K562 (cell line): ENCODE results near the gene SEC22C. TPM values are rescaled to one million over a fixed set of nuclear protein-coding genes. Genes with fewer than 3 reads are reported as not detected.

Experiments
- CC2D1A ChIP-seq: fragments of 450-650 bp; IDR thresholded peaks from 2 replicates; pipeline ENCODE4 v1.6.1; 2017; ENCODE audit warnings: mild to moderate bottlenecking
- FOS ChIP-seq: IDR thresholded peaks from 3 replicates; pipeline ENCODE4 v1.6.1; 2011; ENCODE audit not compliant: insufficient read length; ENCODE audit errors: extremely low read depth
- HMG20A ChIP-seq: fragments of 450-650 bp; formaldehyde crosslinking; conservative IDR thresholded peaks from 2 replicates; pipeline ENCODE4 v1.4.0; 2020; ENCODE audit warnings: mild to moderate bottlenecking, mixed read lengths
- JUN ChIP-seq, 2 experiments: sonication (generic) in 1 of 2; formaldehyde crosslinking in 1 of 2; IDR thresholded peaks; 2 replicates each; pipeline versions ENCODE4 v1.6.1 to v1.8.0; 2012 to 2022; ENCODE audit warnings: borderline replicate concordance in 2 of 2, mild to moderate bottlenecking in 2 of 2, improper control_type of control experiment in 1 of 2, low read depth in 1 of 2, low read length in 1 of 2, missing genetic modification reagents in 1 of 2
- MAFF ChIP-seq: IDR thresholded peaks from 2 replicates; pipeline ENCODE4 v1.6.1; 2012; ENCODE audit warnings: low read length, improper control_type of control experiment
- MBD2 ChIP-seq: sonication (generic); IDR thresholded peaks from 2 replicates; pipeline ENCODE4 v1.6.1; 2016; ENCODE audit warnings: low read depth, borderline replicate concordance
- NFE2 ChIP-seq: IDR thresholded peaks from 2 replicates; pipeline ENCODE4 v1.6.1; 2014; ENCODE audit warnings: antibody characterized with exemption, low read depth
- RUNX1 ChIP-seq: sonication (generic); IDR thresholded peaks from 2 replicates; pipeline ENCODE4 v1.6.1; 2016; ENCODE audit warnings: antibody characterized with exemption, low read depth
- TFAM ChIP-seq: fragments of 250-450 bp; sonication (Bioruptor Pico); conservative IDR thresholded peaks from 2 replicates; pipeline ENCODE4 v1.5.0; 2021; ENCODE audit warnings: mild to moderate bottlenecking, moderate library complexity
- ZNF239 ChIP-seq: fragments of 250-450 bp; sonication (Bioruptor Pico); IDR thresholded peaks from 2 replicates; pipeline ENCODE4 v1.4.0; 2020; ENCODE audit warnings: mild to moderate bottlenecking
- polyA plus RNA-seq, 8 experiments: library from polyadenylated mRNA; depleted of rRNA in 4 of 8; stranded (reverse) in 5 of 8; unstranded in 3 of 8; fragments of >200 nt; fragmentation: Nextera tagmentation in 2 of 8; fragmentation: Illumina TruSeq in 1 of 8; extraction: Ambion mirVana in 2 of 8; extraction: Trizol in 1 of 8; gene quantifications; 2 replicates each; pipeline versions ENCODE4 v1.2.1 to v1.2.3, GENCODE V29; 2011 to 2014; ENCODE audit warnings: inconsistent platforms in 1 of 8, missing spikeins in 1 of 8
- total RNA-seq, 7 experiments: library from RNA; depleted of rRNA in 6 of 7; stranded (reverse); fragments of >200 nt in 6 of 7; fragmentation: Illumina TruSeq in 2 of 7; extraction: Trizol in 2 of 7; gene quantifications; 2 replicates each; pipeline versions ENCODE4 v1.2.1 to v1.2.3, GENCODE V29; 2011 to 2021; ENCODE audit warnings: low replicate concordance in 1 of 7
- TF ChIP-seq, protein P1 (sequence below): fragments of 250-450 bp; sonication (Bioruptor Pico); IDR thresholded peaks from 2 replicates; pipeline ENCODE4 v1.5.0; 2022; ENCODE audit warnings: mild to moderate bottlenecking

SEC22C gene
- total and polyA plus RNA-seq, 9 of the 15 experiments (the other 6 are each of a cell fraction or from before 2014, with no cell fraction given): 35.6 to 68.4 (median 50.7) TPM

DNA sequence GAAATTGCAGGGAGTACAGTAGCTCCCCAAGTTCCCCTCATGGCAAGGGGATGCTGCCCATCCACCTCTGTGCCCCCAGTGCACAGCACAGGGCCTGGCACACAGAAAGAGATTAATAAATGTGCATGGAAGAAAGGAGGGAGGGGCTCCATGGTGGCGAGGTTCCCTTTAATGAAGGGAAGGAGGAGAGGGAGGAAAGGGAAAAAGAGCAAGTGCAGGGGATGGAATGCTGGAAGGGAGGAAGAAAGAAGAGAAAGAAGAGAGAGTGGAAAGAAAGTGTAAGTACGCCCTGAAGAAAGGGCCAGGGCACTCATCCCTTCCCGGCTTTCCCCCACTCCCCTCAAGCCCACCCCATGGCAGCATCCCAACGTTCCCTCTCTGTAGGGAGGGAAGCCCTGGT, 80.9 kb downstream of the SEC22C start (continued):
- TF ChIP-seq JUN (IDR thresholded peaks at IDR 0.05; ENCODE audit: borderline replicate concordance, low read depth, low read length) (no peak), JUN (CRISPR knock-in tag; IDR thresholded peaks at IDR 0.05; ENCODE audit: borderline replicate concordance) (no peak), ZNF239 (CRISPR knock-in tag) (no peak), MBD2 (no peak), NFE2 (no peak), TFAM (CRISPR knock-in tag) (no peak), FOS (no peak), RUNX1 (no peak), CC2D1A (no peak), HMG20A (no peak), MAFF (no peak)
- TF ChIP-seq, protein P1, sequence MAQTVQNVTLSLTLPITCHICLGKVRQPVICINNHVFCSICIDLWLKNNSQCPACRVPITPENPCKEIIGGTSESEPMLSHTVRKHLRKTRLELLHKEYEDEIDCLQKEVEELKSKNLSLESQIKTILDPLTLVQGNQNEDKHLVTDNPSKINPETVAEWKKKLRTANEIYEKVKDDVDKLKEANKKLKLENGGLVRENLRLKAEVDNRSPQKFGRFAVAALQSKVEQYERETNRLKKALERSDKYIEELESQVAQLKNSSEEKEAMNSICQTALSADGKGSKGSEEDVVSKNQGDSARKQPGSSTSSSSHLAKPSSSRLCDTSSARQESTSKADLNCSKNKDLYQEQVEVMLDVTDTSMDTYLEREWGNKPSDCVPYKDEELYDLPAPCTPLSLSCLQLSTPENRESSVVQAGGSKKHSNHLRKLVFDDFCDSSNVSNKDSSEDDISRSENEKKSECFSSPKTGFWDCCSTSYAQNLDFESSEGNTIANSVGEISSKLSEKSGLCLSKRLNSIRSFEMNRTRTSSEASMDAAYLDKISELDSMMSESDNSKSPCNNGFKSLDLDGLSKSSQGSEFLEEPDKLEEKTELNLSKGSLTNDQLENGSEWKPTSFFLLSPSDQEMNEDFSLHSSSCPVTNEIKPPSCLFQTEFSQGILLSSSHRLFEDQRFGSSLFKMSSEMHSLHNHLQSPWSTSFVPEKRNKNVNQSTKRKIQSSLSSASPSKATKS (CRISPR knock-in tag): no peak
